ENCODE measurements around the gene PLAAT1.
A peak's percentile ranks its signal among the peaks of the same experiment; 100 is the strongest.

Gene PLAAT1

DNA sequence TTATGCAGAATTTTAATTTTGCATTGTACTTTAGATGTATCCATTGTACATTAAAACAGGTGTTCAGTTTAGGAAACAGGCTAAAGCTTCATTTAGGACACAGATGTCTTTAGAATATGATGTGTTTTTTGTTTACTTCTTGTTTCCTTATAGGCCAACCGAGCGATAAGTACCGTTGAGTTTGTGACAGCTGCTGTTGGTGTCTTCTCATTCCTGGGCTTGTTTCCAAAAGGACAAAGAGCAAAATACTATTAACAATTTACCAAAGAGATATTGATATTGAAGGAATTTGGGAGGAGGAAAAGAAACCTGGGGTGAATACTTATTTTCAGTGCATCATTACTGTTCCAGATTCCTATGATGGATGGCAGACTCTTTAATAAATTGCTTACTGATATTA is 29.4 kb downstream of the PLAAT1 start:
- TF ChIP-seq, protein P1, sequence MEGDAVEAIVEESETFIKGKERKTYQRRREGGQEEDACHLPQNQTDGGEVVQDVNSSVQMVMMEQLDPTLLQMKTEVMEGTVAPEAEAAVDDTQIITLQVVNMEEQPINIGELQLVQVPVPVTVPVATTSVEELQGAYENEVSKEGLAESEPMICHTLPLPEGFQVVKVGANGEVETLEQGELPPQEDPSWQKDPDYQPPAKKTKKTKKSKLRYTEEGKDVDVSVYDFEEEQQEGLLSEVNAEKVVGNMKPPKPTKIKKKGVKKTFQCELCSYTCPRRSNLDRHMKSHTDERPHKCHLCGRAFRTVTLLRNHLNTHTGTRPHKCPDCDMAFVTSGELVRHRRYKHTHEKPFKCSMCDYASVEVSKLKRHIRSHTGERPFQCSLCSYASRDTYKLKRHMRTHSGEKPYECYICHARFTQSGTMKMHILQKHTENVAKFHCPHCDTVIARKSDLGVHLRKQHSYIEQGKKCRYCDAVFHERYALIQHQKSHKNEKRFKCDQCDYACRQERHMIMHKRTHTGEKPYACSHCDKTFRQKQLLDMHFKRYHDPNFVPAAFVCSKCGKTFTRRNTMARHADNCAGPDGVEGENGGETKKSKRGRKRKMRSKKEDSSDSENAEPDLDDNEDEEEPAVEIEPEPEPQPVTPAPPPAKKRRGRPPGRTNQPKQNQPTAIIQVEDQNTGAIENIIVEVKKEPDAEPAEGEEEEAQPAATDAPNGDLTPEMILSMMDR (IDR thresholded peaks at IDR 0.05; ENCODE audit: low read length, missing control alignments): no peak
- no peak overlapping the region for H3K4me3 ChIP-seq (replicated peaks; ENCODE audit: low read depth, low read length)
- no peak for DNase-seq (ENCODE audit: low read depth)

DNA sequence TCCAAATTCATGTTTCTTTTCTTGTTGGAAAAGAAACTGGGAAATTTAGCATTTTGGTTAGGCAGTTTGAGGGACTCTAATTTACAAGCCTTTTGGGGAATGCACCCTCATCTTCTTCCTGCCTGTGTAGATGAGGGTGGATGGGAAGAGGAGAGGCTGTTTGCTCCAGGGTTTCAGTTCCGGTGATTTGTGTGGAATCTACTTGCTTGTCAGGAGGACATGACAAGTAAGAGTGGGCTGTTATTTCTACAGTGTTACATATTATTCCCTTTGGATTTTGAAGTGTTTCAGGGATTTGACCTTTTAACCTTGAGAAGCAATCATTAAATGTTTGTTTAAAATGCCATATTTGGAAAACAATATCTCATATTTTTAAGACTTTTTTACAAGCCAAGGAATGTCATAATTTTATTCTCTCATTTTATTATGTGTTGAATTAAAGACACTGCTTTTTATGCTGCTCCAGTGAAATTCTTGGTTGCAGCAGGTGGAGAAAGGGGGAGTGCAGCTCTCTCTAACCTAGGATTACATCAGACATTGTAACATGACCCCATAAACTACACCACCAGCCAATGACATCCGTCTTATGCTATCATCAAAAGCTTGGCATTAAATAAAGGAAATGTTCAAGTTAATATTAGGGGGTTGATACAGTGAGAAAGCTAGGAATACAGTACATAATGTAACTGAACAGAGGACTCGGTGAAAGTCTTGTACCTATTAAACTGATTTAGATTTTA is 30.2 kb downstream of the PLAAT1 start:
- no peak overlapping the region for H3K4me3 ChIP-seq (replicated peaks; ENCODE audit: low read depth, low read length)
- no peak for DNase-seq (ENCODE audit: low read depth)
- TF ChIP-seq, protein P1 (IDR thresholded peaks at IDR 0.05; ENCODE audit: low read length, missing control alignments): no peak

DNA sequence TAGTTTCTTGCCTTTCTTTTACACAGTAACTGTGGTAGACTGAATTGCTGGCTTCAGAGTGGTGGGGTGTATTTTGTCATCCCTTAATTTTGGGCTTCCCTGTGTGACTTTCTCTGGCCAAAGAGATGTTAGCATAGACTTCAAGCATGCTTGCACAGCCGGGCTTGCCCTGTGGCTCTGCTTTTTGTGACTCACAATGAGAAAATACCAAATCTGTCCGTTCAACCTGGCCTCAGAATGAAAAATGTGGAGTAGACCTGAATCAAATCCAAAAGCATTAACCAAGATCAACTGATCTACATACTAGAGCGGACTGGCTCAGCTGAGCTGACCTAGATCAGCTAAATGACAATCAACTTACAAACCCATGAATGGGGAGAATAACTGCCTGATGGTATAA is 51.4 kb downstream of the PLAAT1 start:
- DNase-seq (ENCODE audit: low read depth): no peak
- TF ChIP-seq, protein P1 (IDR thresholded peaks at IDR 0.05; ENCODE audit: low read length, missing control alignments): no peak
- H3K4me3 ChIP-seq (replicated peaks; ENCODE audit: low read depth, low read length): no peak overlapping the region

DNA sequence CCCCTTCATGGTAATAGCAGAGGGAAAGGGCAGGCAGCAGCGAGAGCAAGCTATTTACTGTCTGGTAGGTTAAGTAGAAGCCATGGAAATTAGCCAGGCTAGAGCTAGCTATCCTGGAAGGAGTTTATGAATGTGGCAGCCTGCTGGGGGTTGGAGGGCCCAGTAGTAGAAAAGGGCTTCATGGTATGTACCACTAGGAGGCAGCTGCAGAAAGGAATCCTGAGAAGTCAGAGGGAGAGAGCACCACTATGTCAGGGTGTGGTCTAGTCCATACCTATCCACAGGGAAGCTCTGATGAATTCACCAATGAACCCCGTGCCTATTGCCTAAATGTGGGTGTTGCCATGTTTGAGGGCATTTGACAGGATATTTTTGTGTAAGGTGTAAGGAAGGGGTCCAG is 55.0 kb downstream of the PLAAT1 start:
- H3K4me3 ChIP-seq (replicated peaks; ENCODE audit: low read depth, low read length): no peak overlapping the region
- TF ChIP-seq, protein P1 (IDR thresholded peaks at IDR 0.05; ENCODE audit: low read length, missing control alignments): no peak
- no peak for DNase-seq (ENCODE audit: low read depth)

DNA sequence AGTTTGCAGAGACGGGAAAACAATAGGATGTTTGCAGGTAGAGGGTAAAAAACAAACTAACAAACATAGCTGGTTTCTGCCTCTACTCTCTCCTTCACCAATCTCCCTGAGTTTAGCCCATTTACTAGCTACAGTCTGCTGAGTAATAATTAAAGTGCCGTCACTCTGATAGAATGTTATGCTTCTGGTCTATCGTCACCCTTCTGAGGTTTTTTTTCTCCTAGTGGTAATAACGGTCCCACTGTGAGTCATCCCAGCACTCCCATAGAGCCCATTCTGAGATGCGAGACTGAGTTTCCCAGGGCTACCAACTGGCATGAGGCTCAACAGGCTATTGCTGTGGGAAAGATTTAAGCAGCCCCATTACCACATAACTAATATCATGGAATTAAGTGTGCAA is 56.4 kb downstream of the PLAAT1 start:
- TF ChIP-seq, protein P1 (IDR thresholded peaks at IDR 0.05; ENCODE audit: low read length, missing control alignments): no peak
- H3K4me3 ChIP-seq (replicated peaks; ENCODE audit: low read depth, low read length): no peak overlapping the region
- DNase-seq (ENCODE audit: low read depth): no peak

DNA sequence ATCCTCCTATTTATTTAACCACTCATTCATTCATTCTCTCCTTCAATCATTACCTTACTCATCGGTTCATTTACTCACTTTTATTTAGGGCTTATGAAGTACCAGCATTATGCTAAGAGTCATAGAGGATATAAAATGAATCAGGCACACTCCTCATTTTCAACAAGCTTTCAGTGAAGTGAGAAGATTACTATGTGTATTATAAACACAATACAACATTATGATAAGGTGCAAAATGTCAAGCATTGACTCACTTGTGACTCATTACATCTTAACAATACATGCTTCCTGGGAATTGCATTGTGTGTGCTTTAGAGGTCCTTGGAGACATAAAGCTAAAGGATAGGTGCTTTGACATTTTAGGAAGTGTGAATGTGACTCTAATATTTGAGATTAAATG is 60.4 kb downstream of the PLAAT1 start:
- TF ChIP-seq, protein P1 (IDR thresholded peaks at IDR 0.05; ENCODE audit: low read length, missing control alignments): no peak
- H3K4me3 ChIP-seq (replicated peaks; ENCODE audit: low read depth, low read length): no peak overlapping the region
- DNase-seq (ENCODE audit: low read depth): peak; percentile 29

DNA sequence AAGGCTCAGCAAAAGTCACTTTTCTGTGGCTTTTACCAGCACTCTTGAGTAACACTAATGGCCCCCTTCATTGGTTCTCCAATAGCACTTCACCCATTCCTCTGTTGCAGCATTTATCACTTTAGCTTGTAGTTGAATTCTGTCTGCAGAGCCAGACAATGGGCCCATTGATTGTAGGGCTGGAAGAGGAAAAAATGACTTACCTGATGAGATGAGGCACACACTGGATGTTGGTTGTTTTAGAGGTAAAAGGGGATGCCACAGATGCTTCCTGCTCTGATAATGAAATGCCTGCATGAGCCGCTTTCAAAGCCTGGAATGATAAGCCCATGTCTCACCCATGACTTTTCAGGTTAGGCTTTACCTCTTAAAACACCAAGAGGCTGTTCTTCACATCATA is 64.3 kb downstream of the PLAAT1 start:
- no peak overlapping the region for H3K4me3 ChIP-seq (replicated peaks; ENCODE audit: low read depth, low read length)
- DNase-seq (ENCODE audit: low read depth): no peak
- TF ChIP-seq, protein P1 (IDR thresholded peaks at IDR 0.05; ENCODE audit: low read length, missing control alignments): no peak
